ENCODE measurements around the gene ZNRF1.
A peak's percentile ranks its signal among the peaks of the same experiment; 100 is the strongest.

DNA sequence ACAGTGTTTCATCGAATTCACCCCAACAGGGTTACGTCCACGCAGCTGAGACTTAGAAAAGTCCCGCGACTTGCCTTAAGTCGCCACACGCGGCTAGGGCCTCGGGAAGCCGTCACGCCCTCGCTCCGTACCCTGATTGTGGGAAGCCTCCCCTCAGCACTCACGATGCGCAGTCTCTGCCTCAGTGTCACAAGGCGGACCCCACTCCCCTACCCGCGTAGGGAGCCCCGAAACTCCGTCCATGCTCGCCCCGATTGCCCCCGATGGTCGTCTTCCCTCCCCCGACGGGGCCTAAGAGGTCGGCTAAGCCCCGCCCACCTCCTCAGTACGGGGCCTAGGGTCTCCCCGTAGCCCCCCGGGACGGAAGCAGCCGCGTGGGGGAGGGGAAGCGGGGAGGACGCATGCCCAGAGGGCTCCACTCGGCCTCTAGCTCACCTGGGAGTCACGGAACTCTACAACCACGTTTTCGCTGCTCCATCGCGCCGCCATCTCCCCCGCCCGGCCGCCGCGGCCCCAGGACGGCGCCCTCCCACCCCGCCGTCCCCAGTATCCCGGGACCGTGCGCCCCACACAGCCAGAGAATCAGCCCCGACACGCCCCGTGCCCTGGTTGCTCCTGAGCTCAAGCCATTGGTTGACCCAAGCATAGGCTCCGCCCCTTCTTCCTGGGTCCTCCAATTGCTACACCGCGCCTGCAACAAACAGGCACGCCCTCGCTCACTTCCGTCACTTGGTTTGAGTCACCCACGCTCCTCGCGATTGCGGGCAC, 14.1 kb upstream of the ZNRF1 start, which contains the start of gene WDR59:
- TF ChIP-seq EZH2 (IDR thresholded peaks at IDR 0.05) (no peak), POLR2AphosphoS5 (IDR thresholded peaks at IDR 0.05; ENCODE audit: borderline replicate concordance, low read depth, low read length) (peak; percentile 50; the same call in 1 of the 2 replicates)
